Activated CD8-positive, alpha-beta T cell treated with anti-CD3 and anti-CD28 coated beads, Interleukin-2, amount 10 ng/mL, durations not matched to agents 7 days and 5 days (primary cell): ENCODE data around the gene MYCN. TPM values are rescaled to one million over a fixed set of nuclear protein-coding genes. Genes with fewer than 3 reads are reported as not detected.
"Not testable (repeated sequence)": the region's sequence is repeated elsewhere in the genome, so short reads cannot be mapped to it uniquely, and the experiment has no call there.

Source experiments
- ATAC-seq: fragments of 150-1000 bp; cut with Tn5 transposase; one replicate; pipeline ENCODE4 v1.10.0; 2021; ENCODE audit warnings: moderate library complexity
- CTCF ChIA-PET: fragments of 350-600 bp; sonication (Branson Sonifier 250); formaldehyde crosslinking; loops from one replicate; lab custom pipeline; 2021; ENCODE audit warnings: antibody characterized with exemption; lab: Charles Lee
- POLR2A ChIA-PET: fragments of 350-600 bp; sonication (Branson Sonifier 250); formaldehyde crosslinking; loops from one replicate; lab custom pipeline; 2021; ENCODE audit warnings: antibody characterized with exemption; lab: Charles Lee
- DNase-seq: peaks from one replicate; pipeline ENCODE4 v3.0.0-alpha.2; 2020
- H3K27ac Mint-ChIP-seq: one replicate; pipeline ENCODE4 v1.8.0; 2021; ENCODE audit warnings: mild to moderate bottlenecking, mixed read lengths
- H3K27me3 Mint-ChIP-seq: one replicate; pipeline ENCODE4 v1.8.0; 2021; ENCODE audit warnings: low read depth, mixed read lengths
- H3K36me3 Mint-ChIP-seq: one replicate; pipeline ENCODE4 v1.8.0; 2021; ENCODE audit warnings: low read depth, mixed read lengths
- H3K4me1 Mint-ChIP-seq: one replicate; pipeline ENCODE4 v1.8.0; 2021; ENCODE audit warnings: low read depth, mixed read lengths
- H3K4me3 Mint-ChIP-seq: one replicate; pipeline ENCODE4 v1.8.0; 2021; ENCODE audit warnings: mild to moderate bottlenecking, mixed read lengths
- H3K9me3 Mint-ChIP-seq: one replicate; pipeline ENCODE4 v1.8.0; 2022; ENCODE audit warnings: mixed read lengths; ENCODE audit not compliant: insufficient read depth
- total RNA-seq, 2 experiments: library from RNA; stranded (reverse); gene quantifications; one replicate each; pipeline ENCODE4 v1.2.3, GENCODE V29; 2021

Gene MYCN
- total RNA-seq, 2 experiments from 2014 or later: not detected

- H3K27ac Mint-ChIP-seq: no peak overlapping the region
- H3K36me3 Mint-ChIP-seq: no peaks in the 10 kb centered on the region
- no peaks in the 10 kb centered on the region for H3K27me3 Mint-ChIP-seq
- ChIA-PET CTCF (no interaction called here), POLR2A (no interaction called here)
- no peaks in the 10 kb centered on the region for H3K4me1 Mint-ChIP-seq
- H3K4me3 Mint-ChIP-seq: no peak overlapping the region
- no peak for DNase-seq
- no peak for ATAC-seq
- H3K9me3 Mint-ChIP-seq: no peaks in the 10 kb centered on the region
Measured at GRCh38 chr2:15953147-15953630, 12.8 kb downstream of the MYCN start.

- no peaks in the 10 kb centered on the region for H3K27me3 Mint-ChIP-seq
- H3K4me1 Mint-ChIP-seq: no peaks in the 10 kb centered on the region
- no peak overlapping the region for H3K27ac Mint-ChIP-seq
- DNase-seq (no peak), ATAC-seq (no peak)
- ChIA-PET POLR2A (no interaction called here), CTCF (no interaction called here)
- H3K4me3 Mint-ChIP-seq: no peak overlapping the region
- H3K36me3 Mint-ChIP-seq: no peaks in the 10 kb centered on the region
- H3K9me3 Mint-ChIP-seq: no peaks in the 10 kb centered on the region
Measured at GRCh38 chr2:15953891-15954680, 13.7 kb downstream of the MYCN start.

- ChIA-PET POLR2A (no interaction called here), CTCF (no interaction called here)
- ATAC-seq: no peak
- Mint-ChIP-seq H3K9me3 (no peaks in the 10 kb centered on the region), H3K27ac (no peak overlapping the region), H3K4me1 (no peaks in the 10 kb centered on the region), H3K4me3 (no peak overlapping the region), H3K36me3 (no peaks in the 10 kb centered on the region), H3K27me3 (no peaks in the 10 kb centered on the region)
- DNase-seq: no peak
Measured at GRCh38 chr2:15954761-15955160, 14.4 kb downstream of the MYCN start.

GRCh38 chr2:15955232-15955988 lies 15.1 kb downstream of the MYCN start:
- H3K36me3 Mint-ChIP-seq: no peaks in the 10 kb centered on the region
- no peak overlapping the region for H3K27ac Mint-ChIP-seq
- POLR2A ChIA-PET: no interaction called here
- CTCF ChIA-PET: interaction anchor here (1.2 kb wide), 1 partner anchor 15 kb away, joined by 3 read pairs; the partner anchor contains the start of gene MYCN
- DNase-seq (no peak), ATAC-seq (no peak)
- H3K4me1 Mint-ChIP-seq: no peaks in the 10 kb centered on the region
- H3K4me3 Mint-ChIP-seq: no peak overlapping the region
- H3K27me3 Mint-ChIP-seq: no peaks in the 10 kb centered on the region
- no peaks in the 10 kb centered on the region for H3K9me3 Mint-ChIP-seq

GRCh38 chr2:15956230-15956629 lies 15.9 kb downstream of the MYCN start:
- Mint-ChIP-seq H3K36me3 (no peaks in the 10 kb centered on the region), H3K9me3 (no peaks in the 10 kb centered on the region), H3K27ac (no peak overlapping the region), H3K4me3 (no peak overlapping the region), H3K4me1 (no peaks in the 10 kb centered on the region), H3K27me3 (no peaks in the 10 kb centered on the region)
- ATAC-seq: no peak
- ChIA-PET CTCF (interaction anchor here (1.2 kb wide), 1 partner anchor 16 kb away, joined by 3 read pairs; the partner anchor contains the start of gene MYCN), POLR2A (no interaction called here)
- DNase-seq: no peak

- peaks cover 3% of the 10 kb centered on the region for H3K27me3 Mint-ChIP-seq
- DNase-seq (no peak), ATAC-seq (no peak)
- H3K9me3 Mint-ChIP-seq: no peaks in the 10 kb centered on the region
- no peaks in the 10 kb centered on the region for H3K4me1 Mint-ChIP-seq
- H3K4me3 Mint-ChIP-seq: no peak overlapping the region
- no peaks in the 10 kb centered on the region for H3K36me3 Mint-ChIP-seq
- H3K27ac Mint-ChIP-seq: no peak overlapping the region
- ChIA-PET CTCF (interaction anchor here (1.2 kb wide), 1 partner anchor 17 kb away, joined by 3 read pairs; the partner anchor contains the start of gene MYCN), POLR2A (no interaction called here)
Measured at GRCh38 chr2:15956751-15957736, 16.7 kb downstream of the MYCN start.

GRCh38 chr2:15957881-15958713 lies 17.7 kb downstream of the MYCN start:
- Mint-ChIP-seq H3K36me3 (no peaks in the 10 kb centered on the region), H3K4me1 (no peaks in the 10 kb centered on the region), H3K9me3 (no peaks in the 10 kb centered on the region), H3K27ac (no peak overlapping the region), H3K4me3 (no peak overlapping the region), H3K27me3 (peaks cover 3% of the 10 kb centered on the region)
- ATAC-seq (no peak), DNase-seq (no peak)
- ChIA-PET POLR2A (no interaction called here), CTCF (no interaction called here)

GRCh38 chr2:15959331-15960153 lies 19.2 kb downstream of the MYCN start:
- POLR2A ChIA-PET: no interaction called here

GRCh38 chr2:15960154-15960520 lies 19.8 kb downstream of the MYCN start:
- CTCF ChIA-PET: interaction anchor here (1.5 kb wide), 1 partner anchor 20 kb away, joined by 3 read pairs; no protein-coding TSS in a partner anchor
- DNase-seq, H3K4me1 Mint-ChIP-seq, H3K36me3 Mint-ChIP-seq, H3K27ac Mint-ChIP-seq, ATAC-seq, POLR2A ChIA-PET, H3K9me3 Mint-ChIP-seq, H3K27me3 Mint-ChIP-seq, H3K4me3 Mint-ChIP-seq: not testable (repeated sequence)

More at GRCh38 chr2:15959331-15960153, 19.2 kb downstream of the MYCN start:
- H3K27ac Mint-ChIP-seq: no peak overlapping the region
- H3K4me1 Mint-ChIP-seq: peaks cover 2% of the 10 kb centered on the region
- CTCF ChIA-PET: no interaction called here
- peaks cover 3% of the 10 kb centered on the region for H3K27me3 Mint-ChIP-seq
- H3K4me3 Mint-ChIP-seq: no peak overlapping the region
- no peaks in the 10 kb centered on the region for H3K36me3 Mint-ChIP-seq
- no peak for DNase-seq
- no peak for ATAC-seq
- no peaks in the 10 kb centered on the region for H3K9me3 Mint-ChIP-seq
